Thoracic aorta (tissue), 2 donors: ENCODE measurements around the gene SNAPC4. TPM values are rescaled to one million over a fixed set of nuclear protein-coding genes. Genes with fewer than 3 reads are reported as not detected.

ENCODE experiments used
- ATAC-seq: fragments of 150-250 bp; one replicate; pipeline ENCODE4 v1.8.0; 2017; ENCODE audit warnings: low read depth; ENCODE audit not compliant: insufficient number of reproducible peaks, low FRiP score
- DNase-seq: peaks from one replicate; pipeline ENCODE4 v3.0.0-alpha.2; 2020; ENCODE audit warnings: low spot score
- H3K27ac ChIP-seq, 2 donors: fragments of 200-600 bp; sonication (generic); 1 replicate in 1 of 2; 2 replicates in 1 of 2; pipeline ENCODE4 v1.5.1; 2016; ENCODE audit warnings: mild to moderate bottlenecking in 2 of 2, moderate library complexity in 2 of 2
- H3K27me3 ChIP-seq: fragments of 200-600 bp; sonication (generic); replicated peaks from 2 replicates; pipeline ENCODE4 v1.6.0; 2016; ENCODE audit warnings: mild to moderate bottlenecking; ENCODE audit not compliant: insufficient read depth
- H3K36me3 ChIP-seq: fragments of 200-600 bp; sonication (generic); one replicate; pipeline ENCODE4 v1.5.1; 2016
- H3K4me1 ChIP-seq, 2 donors: fragments of 200-600 bp; sonication (generic); 1 replicate in 1 of 2; 2 replicates in 1 of 2; pipeline versions ENCODE4 v1.5.1 to v1.6.0; 2016; ENCODE audit warnings: low read depth in 2 of 2, mild to moderate bottlenecking in 1 of 2; ENCODE audit not compliant: control insufficient read depth in 1 of 2
- H3K4me3 ChIP-seq: fragments of 200-600 bp; sonication (generic); 2 replicates; pipeline ENCODE4 v1.5.1; 2016; ENCODE audit warnings: mild to moderate bottlenecking
- H3K9me3 ChIP-seq: fragments of 200-600 bp; sonication (generic); 2 replicates; pipeline ENCODE4 v1.5.1; 2016
- total RNA-seq, 2 donors: library from RNA; depleted of rRNA; stranded (reverse); fragments of >200 nt; gene quantifications; one replicate each; pipeline versions ENCODE4 v1.1.0 to v1.2.3, GENCODE V29; 2016
- TF ChIP-seq, protein P1 (sequence below): fragments of 200-600 bp; sonication (generic); IDR thresholded peaks from one replicate; pipeline ENCODE4 v1.5.1; 2019; ENCODE audit warnings: antibody characterized with exemption

The SNAPC4 gene
- total RNA-seq, 2 donors from 2014 or later: 8.0 to 8.5 TPM

DNA sequence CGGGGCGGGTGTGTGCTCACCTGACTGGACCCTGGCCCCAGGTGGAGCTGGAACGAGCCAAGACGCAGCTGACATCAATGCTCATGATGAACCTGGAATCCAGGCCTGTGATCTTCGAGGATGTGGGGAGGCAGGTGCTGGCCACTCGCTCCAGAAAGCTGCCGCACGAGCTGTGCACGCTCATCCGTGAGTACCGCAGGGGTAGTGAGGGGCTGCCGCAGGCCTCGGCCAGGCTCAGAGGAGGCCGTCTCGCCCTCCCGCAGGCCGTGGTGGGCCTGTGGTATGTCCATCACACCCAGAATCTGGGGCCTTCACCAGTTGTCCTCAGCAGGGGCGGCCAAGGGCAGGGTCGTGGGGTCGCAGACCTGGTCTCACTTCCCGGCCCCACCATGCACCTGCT lies 21.8 kb upstream of the SNAPC4 start:
- TF ChIP-seq, protein P1, sequence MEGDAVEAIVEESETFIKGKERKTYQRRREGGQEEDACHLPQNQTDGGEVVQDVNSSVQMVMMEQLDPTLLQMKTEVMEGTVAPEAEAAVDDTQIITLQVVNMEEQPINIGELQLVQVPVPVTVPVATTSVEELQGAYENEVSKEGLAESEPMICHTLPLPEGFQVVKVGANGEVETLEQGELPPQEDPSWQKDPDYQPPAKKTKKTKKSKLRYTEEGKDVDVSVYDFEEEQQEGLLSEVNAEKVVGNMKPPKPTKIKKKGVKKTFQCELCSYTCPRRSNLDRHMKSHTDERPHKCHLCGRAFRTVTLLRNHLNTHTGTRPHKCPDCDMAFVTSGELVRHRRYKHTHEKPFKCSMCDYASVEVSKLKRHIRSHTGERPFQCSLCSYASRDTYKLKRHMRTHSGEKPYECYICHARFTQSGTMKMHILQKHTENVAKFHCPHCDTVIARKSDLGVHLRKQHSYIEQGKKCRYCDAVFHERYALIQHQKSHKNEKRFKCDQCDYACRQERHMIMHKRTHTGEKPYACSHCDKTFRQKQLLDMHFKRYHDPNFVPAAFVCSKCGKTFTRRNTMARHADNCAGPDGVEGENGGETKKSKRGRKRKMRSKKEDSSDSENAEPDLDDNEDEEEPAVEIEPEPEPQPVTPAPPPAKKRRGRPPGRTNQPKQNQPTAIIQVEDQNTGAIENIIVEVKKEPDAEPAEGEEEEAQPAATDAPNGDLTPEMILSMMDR: no peak
- Histone ChIP-seq H3K36me3 (peaks cover 68% of the 10 kb centered on the region), H3K9me3 (no peaks in the 10 kb centered on the region), H3K4me3 (no peak overlapping the region), H3K27me3 (no peaks in the 10 kb centered on the region), H3K27ac (no peak overlapping the region), H3K4me1 (no peaks in the 10 kb centered on the region)
- ATAC-seq: no peak
- no peak for DNase-seq

DNA sequence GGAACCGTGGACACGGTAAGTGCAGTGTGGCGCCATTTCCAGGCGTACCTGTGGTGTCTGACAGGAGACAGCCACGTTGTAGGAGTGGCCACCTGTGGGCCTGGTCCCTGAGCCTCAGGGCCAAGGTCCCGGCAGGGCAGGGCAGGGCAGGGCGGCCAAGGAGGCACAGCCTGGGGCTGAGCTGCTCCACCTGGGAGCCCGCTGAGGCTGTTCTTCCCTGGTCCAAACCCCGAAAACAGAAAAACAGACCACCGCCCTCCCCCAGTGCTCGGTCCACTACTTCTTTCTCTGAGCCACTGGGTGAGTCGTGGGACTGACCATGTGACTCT lies 19.1 kb upstream of the SNAPC4 start:
- TF ChIP-seq, protein P1: no peak
- Histone ChIP-seq H3K4me1 (no peaks in the 10 kb centered on the region), H3K27ac (no peak overlapping the region), H3K4me3 (no peak overlapping the region), H3K36me3 (peaks cover 88% of the 10 kb centered on the region), H3K9me3 (no peaks in the 10 kb centered on the region), H3K27me3 (no peaks in the 10 kb centered on the region)
- ATAC-seq (no peak), DNase-seq (no peak)

DNA sequence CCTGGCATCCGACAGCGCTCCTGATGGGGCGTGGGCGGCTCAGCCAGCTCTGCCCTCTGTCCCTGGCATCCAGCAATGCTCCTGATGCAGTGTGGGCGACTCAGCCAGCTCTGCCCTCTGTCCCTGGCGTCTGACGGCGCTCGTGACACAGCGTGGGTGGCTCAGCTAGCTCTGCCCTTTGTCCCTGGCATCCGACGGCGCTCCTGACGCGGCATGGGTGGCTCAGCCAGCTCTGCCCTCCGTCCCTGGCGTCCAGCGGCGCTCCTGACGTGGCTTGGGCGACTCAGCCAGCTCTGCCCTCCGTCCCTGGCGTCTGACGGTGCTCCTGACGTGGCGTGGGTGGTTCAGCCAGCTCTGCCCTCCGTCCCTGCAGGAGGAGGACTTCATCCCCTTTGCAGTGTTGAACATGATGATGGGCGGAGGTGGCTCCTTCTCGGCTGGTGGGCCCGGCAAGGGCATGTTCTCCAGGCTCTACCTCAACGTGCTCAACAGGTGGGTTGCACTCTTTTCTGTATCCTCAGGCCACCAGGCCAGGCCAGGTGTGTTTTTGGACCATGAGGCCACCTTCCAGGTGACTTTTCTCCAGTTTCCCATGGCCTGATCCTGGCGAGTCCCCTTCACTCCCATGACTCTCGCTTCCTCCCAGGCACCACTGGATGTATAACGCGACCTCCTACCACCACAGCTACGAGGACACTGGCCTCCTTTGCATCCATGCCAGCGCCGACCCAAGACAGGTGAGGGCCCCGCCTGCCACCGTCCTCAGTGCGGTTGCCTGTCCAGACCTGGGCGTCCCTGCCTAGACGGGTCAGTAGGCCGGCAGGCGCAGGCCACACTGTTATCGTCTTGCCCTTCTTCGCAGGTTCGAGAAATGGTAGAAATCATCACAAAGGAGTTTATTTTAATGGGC lies 18.5 kb upstream of the SNAPC4 start:
- Histone ChIP-seq H3K4me3 (no peak overlapping the region), H3K9me3 (no peaks in the 10 kb centered on the region), H3K27me3 (no peaks in the 10 kb centered on the region), H3K27ac (no peak overlapping the region), H3K4me1 (no peaks in the 10 kb centered on the region), H3K36me3 (peaks cover 89% of the 10 kb centered on the region)
- TF ChIP-seq, protein P1: no peak
- DNase-seq (no peak), ATAC-seq (no peak)

DNA sequence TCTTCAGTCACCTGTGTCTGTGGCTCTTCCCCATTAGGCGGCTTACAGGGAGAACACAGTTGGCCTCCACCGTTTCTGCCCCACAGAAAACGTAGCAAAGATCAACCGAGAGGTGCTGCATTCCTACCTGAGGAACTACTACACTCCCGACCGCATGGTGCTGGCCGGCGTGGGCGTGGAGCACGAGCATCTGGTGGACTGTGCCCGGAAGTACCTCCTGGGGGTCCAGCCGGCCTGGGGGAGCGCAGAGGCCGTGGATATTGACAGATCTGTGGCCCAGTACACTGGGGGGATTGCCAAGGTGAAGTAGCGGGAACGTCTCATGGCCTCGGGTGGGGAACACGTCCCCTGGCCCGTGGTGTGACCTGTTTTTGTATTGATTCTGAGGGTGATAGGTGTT lies 16.9 kb upstream of the SNAPC4 start:
- no peak for DNase-seq
- Histone ChIP-seq H3K36me3 (peaks cover 81% of the 10 kb centered on the region), H3K27ac (no peak overlapping the region), H3K4me3 (no peak overlapping the region), H3K27me3 (no peaks in the 10 kb centered on the region), H3K4me1 (peaks cover 0 to under 1% of the 10 kb centered on the region in 2 donors), H3K9me3 (no peaks in the 10 kb centered on the region)
- no peak for ATAC-seq
- TF ChIP-seq, protein P1: no peak

DNA sequence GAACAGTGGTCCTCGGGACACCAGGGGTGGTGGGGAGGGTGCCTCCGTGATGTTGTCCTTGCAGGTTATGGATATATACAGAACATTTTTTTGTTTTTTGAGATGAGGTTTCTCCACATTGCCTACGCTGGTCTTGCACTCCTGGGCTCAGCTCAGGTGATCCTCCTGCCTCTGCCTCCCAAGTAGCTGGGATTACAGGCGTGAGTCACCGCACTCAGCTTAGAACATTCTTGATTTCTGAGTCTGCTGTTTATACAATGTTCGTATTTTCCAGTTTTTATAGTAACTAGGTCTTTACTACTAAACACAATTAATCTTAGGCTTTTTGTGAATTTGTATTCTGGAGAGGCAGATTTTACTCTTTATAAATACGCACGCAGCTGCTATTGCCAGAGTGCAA lies 16.5 kb upstream of the SNAPC4 start:
- DNase-seq (no peak), ATAC-seq (no peak)
- H3K9me3 ChIP-seq: no peaks in the 10 kb centered on the region
- no peak overlapping the region for H3K27ac ChIP-seq
- H3K27me3 ChIP-seq: no peaks in the 10 kb centered on the region
- no peak overlapping the region for H3K4me3 ChIP-seq
- peaks cover 76% of the 10 kb centered on the region for H3K36me3 ChIP-seq
- TF ChIP-seq, protein P1: no peak
- H3K4me1 ChIP-seq: peaks cover 5 to 6% of the 10 kb centered on the region in 2 donors
